ENCODE measurements around the gene FBN3. TPM values are rescaled to one million over a fixed set of nuclear protein-coding genes. Genes with fewer than 3 reads are reported as not detected.

Gene FBN3
- polyA plus RNA-seq, 3 donors: not detected

- Mint-ChIP-seq H3K4me1 (peaks cover 5% of the 10 kb centered on the region), H3K27ac (no peak overlapping the region), H3K36me3 (no peaks in the 10 kb centered on the region), H3K4me3 (no peak overlapping the region), H3K27me3 (ENCODE audit: low read depth in 3 of 3) (peaks cover 2 to 9% (median 8%) of the 10 kb centered on the region in 3 donors), H3K9me3 (peaks cover 18 to 32% (median 25%) of the 10 kb centered on the region in 7 donors)
- H3K9me3 ChIP-seq (replicated peaks in 1 of 2; ENCODE audit: control insufficient read depth in 1 of 2, insufficient read depth in 1 of 2, low read length in 2 of 2): peaks cover 16 to 24% of the 10 kb centered on the region in 2 donors
- H3K4me2 ChIP-seq (replicated peaks; ENCODE audit: extremely low read depth, low read length, poor library complexity, severe bottlenecking): no peak overlapping the region
- 91% methylated on average over 10 of the region's 15 CpGs for WGBS (ENCODE audit: insufficient coverage)
- H3K4me1 ChIP-seq (ENCODE audit: control insufficient read depth in 1 of 2, insufficient read depth in 2 of 2, low read length in 2 of 2): peaks cover 0 to 10% of the 10 kb centered on the region in 2 donors
- no peak overlapping the region for H3K9ac ChIP-seq (ENCODE audit: insufficient read depth, low read length, poor library complexity, severe bottlenecking)
- intact Hi-C loops (cut with micrococcal nuclease): no loop called here
- TF ChIP-seq CTCF (IDR thresholded peaks at IDR 0.05): no peak
- H2AFZ ChIP-seq (ENCODE audit: insufficient read depth, low read depth, low read length, poor library complexity, severe bottlenecking): no peak overlapping the region
- no peaks in the 10 kb centered on the region for H3K27me3 ChIP-seq (ENCODE audit: control insufficient read depth in 2 of 2, insufficient read depth in 2 of 2, low read length in 2 of 2)
- H3K36me3 ChIP-seq (replicated peaks in 1 of 2; ENCODE audit: control insufficient read depth in 1 of 2, insufficient read depth in 2 of 2, low read length in 2 of 2): no peaks in the 10 kb centered on the region
- H4K20me1 ChIP-seq (ENCODE audit: insufficient read depth, low read length): no peaks in the 10 kb centered on the region
- H3K79me2 ChIP-seq (ENCODE audit: insufficient read depth, low read length): no peaks in the 10 kb centered on the region
- no peak overlapping the region for H3K27ac ChIP-seq (ENCODE audit: low read depth in 1 of 2, low read length in 2 of 2)
- no peak overlapping the region for H3K4me3 ChIP-seq (replicated peaks in 1 of 3; ENCODE audit: low read depth in 2 of 3, low read length in 3 of 3)
- no peak for DNase-seq
Measured at GRCh38 chr19:8071912-8072311, 77.5 kb downstream of the FBN3 start.

GRCh38 chr19:8069096-8069973, 80.1 kb downstream of the FBN3 start:
- H3K27ac Mint-ChIP-seq: no peak overlapping the region
- WGBS (ENCODE audit: insufficient coverage): 80% methylated on average over 6 of the region's 13 CpGs

More at GRCh38 chr19:8069096-8069973, 80.1 kb downstream of the FBN3 start:
- H3K4me1 ChIP-seq (ENCODE audit: control insufficient read depth in 1 of 2, insufficient read depth in 2 of 2, low read length in 2 of 2): peaks cover 10 to 26% of the 10 kb centered on the region in 2 donors
- H3K4me3 Mint-ChIP-seq: no peak overlapping the region
- no peak overlapping the region for H3K9ac ChIP-seq (ENCODE audit: insufficient read depth, low read length, poor library complexity, severe bottlenecking)
- TF ChIP-seq CTCF (IDR thresholded peaks at IDR 0.05): peak; percentile 38
- no peak overlapping the region for H3K27ac ChIP-seq (ENCODE audit: low read depth in 1 of 2, low read length in 2 of 2)
- no peaks in the 10 kb centered on the region for H3K36me3 Mint-ChIP-seq
- H3K79me2 ChIP-seq (ENCODE audit: insufficient read depth, low read length): no peaks in the 10 kb centered on the region
- H3K36me3 ChIP-seq (replicated peaks in 1 of 2; ENCODE audit: control insufficient read depth in 1 of 2, insufficient read depth in 2 of 2, low read length in 2 of 2): no peaks in the 10 kb centered on the region
- no peak overlapping the region for H2AFZ ChIP-seq (ENCODE audit: insufficient read depth, low read depth, low read length, poor library complexity, severe bottlenecking)
- no peaks in the 10 kb centered on the region for H4K20me1 ChIP-seq (ENCODE audit: insufficient read depth, low read length)
- H3K9me3 ChIP-seq (replicated peaks in 1 of 2; ENCODE audit: control insufficient read depth in 1 of 2, insufficient read depth in 1 of 2, low read length in 2 of 2): peaks cover 16 to 20% of the 10 kb centered on the region in 2 donors
- no peak overlapping the region for H3K4me3 ChIP-seq (replicated peaks in 1 of 3; ENCODE audit: low read depth in 2 of 3, low read length in 3 of 3)
- no peak overlapping the region for H3K4me2 ChIP-seq (replicated peaks; ENCODE audit: extremely low read depth, low read length, poor library complexity, severe bottlenecking)
- DNase-seq: no peak
- intact Hi-C loops (cut with micrococcal nuclease): no loop called here
- H3K4me1 Mint-ChIP-seq: peaks cover 21% of the 10 kb centered on the region
- peaks cover 11 to 30% (median 20%) of the 10 kb centered on the region in 7 donors for H3K9me3 Mint-ChIP-seq
- peaks cover 2 to 8% (median 7%) of the 10 kb centered on the region in 3 donors for H3K27me3 Mint-ChIP-seq (ENCODE audit: low read depth in 3 of 3)
- H3K27me3 ChIP-seq (ENCODE audit: control insufficient read depth in 2 of 2, insufficient read depth in 2 of 2, low read length in 2 of 2): no peaks in the 10 kb centered on the region
